B cell (primary cell): Measurements from ENCODE around the gene RNF40.

Source experiments
- CTCF ChIP-seq: fragments of 200-600 bp; IDR thresholded peaks from one replicate; pipeline ENCODE4 v1.8.0; 2022; ENCODE audit warnings: antibody characterized with exemption, mild to moderate bottlenecking
- EZH2 ChIP-seq: IDR thresholded peaks from 2 replicates; pipeline ENCODE4 v1.6.1; 2012; ENCODE audit warnings: borderline replicate concordance, low read depth, mild to moderate bottlenecking, moderate library complexity, low read length; ENCODE audit not compliant: insufficient read depth, poor library complexity, severe bottlenecking

- TF ChIP-seq EZH2 (no peak), CTCF (no peak)
These were observed 11.7 kb downstream of the RNF40 start for GRCh38 chr16:30773826-30774225.
